ENCODE measurements around the gene RANBP10. TPM values are rescaled to one million over a fixed set of nuclear protein-coding genes. Genes with fewer than 3 reads are reported as not detected.
A peak's percentile ranks its signal among the peaks of the same experiment; 100 is the strongest.

RANBP10 gene
- total RNA-seq, 1 donor from 2014 or later: 21.7 TPM

DNA sequence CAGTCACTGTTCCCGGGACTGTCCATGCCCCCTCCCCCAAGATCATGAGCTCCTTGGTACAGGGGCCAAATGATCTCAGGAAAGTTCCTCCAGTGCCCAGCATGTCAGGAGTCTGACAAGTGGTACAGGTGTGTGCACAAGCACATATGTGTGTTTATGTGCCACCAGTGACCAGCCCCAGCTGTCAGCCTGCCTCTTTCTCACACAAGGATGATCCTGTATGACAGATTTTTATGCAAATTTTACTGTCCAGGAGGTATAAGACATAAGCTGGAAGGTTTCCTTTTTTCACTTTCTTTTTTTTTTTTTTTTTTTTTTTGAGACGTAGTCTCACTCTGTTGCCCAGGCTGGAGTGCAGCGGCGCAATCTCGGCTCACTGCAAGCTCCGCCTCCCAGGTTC, 55.9 kb downstream of the RANBP10 start:
- TF ChIP-seq, protein P1, sequence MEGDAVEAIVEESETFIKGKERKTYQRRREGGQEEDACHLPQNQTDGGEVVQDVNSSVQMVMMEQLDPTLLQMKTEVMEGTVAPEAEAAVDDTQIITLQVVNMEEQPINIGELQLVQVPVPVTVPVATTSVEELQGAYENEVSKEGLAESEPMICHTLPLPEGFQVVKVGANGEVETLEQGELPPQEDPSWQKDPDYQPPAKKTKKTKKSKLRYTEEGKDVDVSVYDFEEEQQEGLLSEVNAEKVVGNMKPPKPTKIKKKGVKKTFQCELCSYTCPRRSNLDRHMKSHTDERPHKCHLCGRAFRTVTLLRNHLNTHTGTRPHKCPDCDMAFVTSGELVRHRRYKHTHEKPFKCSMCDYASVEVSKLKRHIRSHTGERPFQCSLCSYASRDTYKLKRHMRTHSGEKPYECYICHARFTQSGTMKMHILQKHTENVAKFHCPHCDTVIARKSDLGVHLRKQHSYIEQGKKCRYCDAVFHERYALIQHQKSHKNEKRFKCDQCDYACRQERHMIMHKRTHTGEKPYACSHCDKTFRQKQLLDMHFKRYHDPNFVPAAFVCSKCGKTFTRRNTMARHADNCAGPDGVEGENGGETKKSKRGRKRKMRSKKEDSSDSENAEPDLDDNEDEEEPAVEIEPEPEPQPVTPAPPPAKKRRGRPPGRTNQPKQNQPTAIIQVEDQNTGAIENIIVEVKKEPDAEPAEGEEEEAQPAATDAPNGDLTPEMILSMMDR (conservative IDR thresholded peaks at IDR 0.05): no peak
- Mint-ChIP-seq H3K27ac (ENCODE audit: unreplicated experiment) (no peak overlapping the region), H3K4me3 (no peak overlapping the region), H3K27me3 (ENCODE audit: low read depth) (no peaks in the 10 kb centered on the region), H3K9me3 (no peaks in the 10 kb centered on the region), H3K36me3 (ENCODE audit: low read depth) (no peaks in the 10 kb centered on the region), H3K4me1 (peaks cover 17% of the 10 kb centered on the region)
- no peak for DNase-seq (ENCODE audit: low read depth, low spot score)

DNA sequence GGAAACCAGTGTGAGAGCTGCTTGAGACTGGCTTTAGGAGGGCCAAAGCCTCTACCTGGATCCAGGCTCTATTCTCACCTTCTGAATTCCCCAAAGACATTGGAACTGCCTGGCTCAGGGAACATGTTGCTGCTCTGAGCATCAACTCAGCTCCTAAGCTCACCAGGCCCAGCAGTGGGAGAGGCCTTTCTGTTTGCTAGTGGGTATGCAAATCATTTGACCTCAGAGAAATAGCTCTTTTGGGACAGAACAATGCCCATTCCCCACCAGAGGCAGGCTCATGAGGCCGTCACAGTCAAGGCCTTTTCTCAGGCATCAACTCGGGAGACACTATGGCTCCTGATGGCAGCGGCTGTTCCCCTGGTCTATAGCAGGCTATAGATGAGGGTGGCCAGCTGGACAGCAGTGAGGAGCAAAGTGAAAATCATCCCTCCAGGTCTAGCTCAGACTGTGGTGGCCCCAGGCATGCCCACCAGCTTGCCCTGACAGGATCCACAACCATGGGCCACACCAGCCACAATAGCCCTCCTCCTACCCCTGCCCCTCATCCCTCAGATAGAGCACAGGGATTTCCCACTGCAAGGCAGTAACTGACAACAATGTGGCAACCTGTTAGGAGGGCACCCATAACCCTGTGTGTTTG, 56.8 kb downstream of the RANBP10 start:
- H3K27me3 Mint-ChIP-seq (ENCODE audit: low read depth): no peaks in the 10 kb centered on the region
- no peaks in the 10 kb centered on the region for H3K36me3 Mint-ChIP-seq (ENCODE audit: low read depth)
- H3K27ac Mint-ChIP-seq (ENCODE audit: unreplicated experiment): peak overlapping the region; percentile 91
- DNase-seq (ENCODE audit: low read depth, low spot score): no peak
- TF ChIP-seq, protein P1 (conservative IDR thresholded peaks at IDR 0.05): no peak
- H3K4me1 Mint-ChIP-seq: peaks cover 19% of the 10 kb centered on the region
- H3K9me3 Mint-ChIP-seq: no peaks in the 10 kb centered on the region
- H3K4me3 Mint-ChIP-seq: no peak overlapping the region

GRCh38 chr16:67748834-67749233, 57.5 kb downstream of the RANBP10 start:
- peaks cover 3% of the 10 kb centered on the region for H3K36me3 Mint-ChIP-seq (ENCODE audit: low read depth)
- peaks cover 24% of the 10 kb centered on the region for H3K4me1 Mint-ChIP-seq
- H3K27ac Mint-ChIP-seq (ENCODE audit: unreplicated experiment): no peak overlapping the region
- no peaks in the 10 kb centered on the region for H3K9me3 Mint-ChIP-seq
- DNase-seq (ENCODE audit: low read depth, low spot score): no peak
- TF ChIP-seq, protein P1 (conservative IDR thresholded peaks at IDR 0.05): no peak
- no peak overlapping the region for H3K4me3 Mint-ChIP-seq
- H3K27me3 Mint-ChIP-seq (ENCODE audit: low read depth): no peaks in the 10 kb centered on the region

GRCh38 chr16:67746846-67747245, 59.5 kb downstream of the RANBP10 start:
- Mint-ChIP-seq H3K4me3 (no peak overlapping the region), H3K4me1 (peaks cover 24% of the 10 kb centered on the region), H3K27me3 (ENCODE audit: low read depth) (no peaks in the 10 kb centered on the region), H3K36me3 (ENCODE audit: low read depth) (peaks cover 8% of the 10 kb centered on the region), H3K9me3 (no peaks in the 10 kb centered on the region), H3K27ac (ENCODE audit: unreplicated experiment) (no peak overlapping the region)
- DNase-seq (ENCODE audit: low read depth, low spot score): no peak
- TF ChIP-seq, protein P1 (conservative IDR thresholded peaks at IDR 0.05): no peak

DNA sequence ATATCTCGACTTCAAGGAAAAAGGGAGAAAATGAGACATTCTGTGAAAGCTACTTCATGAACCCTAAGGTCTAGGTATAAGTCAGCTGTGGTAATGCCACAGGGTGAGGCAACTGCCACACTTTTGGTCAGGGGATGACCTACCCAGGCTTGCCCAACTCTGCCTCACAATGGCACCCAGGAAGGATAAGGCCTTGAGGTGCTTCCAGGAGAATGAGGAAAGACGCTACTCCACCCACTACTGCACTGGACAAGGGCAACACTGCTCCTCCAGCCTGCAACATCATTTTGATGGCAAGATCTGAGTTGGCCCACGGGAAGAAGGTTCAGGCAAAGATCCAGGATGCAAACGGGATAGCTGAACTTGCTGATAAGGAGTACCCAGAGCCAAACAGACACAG, 65.2 kb downstream of the RANBP10 start:
- no peaks in the 10 kb centered on the region for H3K9me3 Mint-ChIP-seq
- peaks cover 17% of the 10 kb centered on the region for H3K36me3 Mint-ChIP-seq (ENCODE audit: low read depth)
- no peak for DNase-seq (ENCODE audit: low read depth, low spot score)
- no peaks in the 10 kb centered on the region for H3K27me3 Mint-ChIP-seq (ENCODE audit: low read depth)
- TF ChIP-seq, protein P1 (conservative IDR thresholded peaks at IDR 0.05): no peak
- no peak overlapping the region for H3K4me3 Mint-ChIP-seq
- no peak overlapping the region for H3K27ac Mint-ChIP-seq (ENCODE audit: unreplicated experiment)
- H3K4me1 Mint-ChIP-seq: peaks cover 6% of the 10 kb centered on the region
